ENCODE measurements around the gene ADAMTS2.

GRCh38 chr5:179118338-179118737 is 226.9 kb downstream of the ADAMTS2 start:
- no peak for TF ChIP-seq TAF1 (IDR thresholded peaks at IDR 0.05; ENCODE audit: low read depth)
- TF ChIP-seq TEAD4 (IDR thresholded peaks at IDR 0.05), result no peak
- no peak for TF ChIP-seq REST (IDR thresholded peaks at IDR 0.05; ENCODE audit: low read depth)
- no peak for TF ChIP-seq EP300 (IDR thresholded peaks at IDR 0.05; ENCODE audit: borderline replicate concordance)
- TF ChIP-seq MAX (IDR thresholded peaks at IDR 0.05), result no peak
- no peak for TF ChIP-seq TCF12 (IDR thresholded peaks at IDR 0.05; ENCODE audit: low read depth)
- TF ChIP-seq RAD21 (IDR thresholded peaks at IDR 0.05; ENCODE audit: low read depth), result no peak
- no peak for TF ChIP-seq EGR1 (IDR thresholded peaks at IDR 0.05)
- no peak for TF ChIP-seq FOXM1 (IDR thresholded peaks at IDR 0.05; ENCODE audit: borderline replicate concordance, low read depth)
- TF ChIP-seq CEBPB (IDR thresholded peaks at IDR 0.05), result no peak
